Mesendoderm (in vitro differentiated cells): ENCODE measurements around the gene SMU1.

ENCODE experiments used
- DNase-seq: peaks from one replicate; pipeline ENCODE4 v3.0.0; 2013
- H2AK5ac ChIP-seq: 2 replicates; pipeline ENCODE4 v1.6.1; 2013; ENCODE audit warnings: low read length, inconsistent platforms
- H2BK120ac ChIP-seq: 2 replicates; pipeline ENCODE4 v1.6.1; 2013; ENCODE audit warnings: low read depth, mild to moderate bottlenecking, low read length, moderate library complexity, mixed read lengths
- H2BK15ac ChIP-seq: replicated peaks from 2 replicates; pipeline ENCODE4 v1.6.1; 2013; ENCODE audit warnings: low read depth, mild to moderate bottlenecking, moderate library complexity
- H2BK5ac ChIP-seq: 2 replicates; pipeline ENCODE4 v1.6.1; 2013; ENCODE audit warnings: low read length, inconsistent platforms
- H3K18ac ChIP-seq: 2 replicates; pipeline ENCODE4 v1.6.1; 2013; ENCODE audit warnings: mild to moderate bottlenecking, low read length, mixed read lengths
- H3K23ac ChIP-seq: one replicate; pipeline ENCODE4 v1.6.1; 2013; ENCODE audit warnings: low read length
- H3K27ac ChIP-seq: 2 replicates; pipeline ENCODE4 v1.5.1; 2013; ENCODE audit warnings: low read depth, mild to moderate bottlenecking, inconsistent platforms, low read length, moderate library complexity
- H3K27me3 ChIP-seq: 2 replicates; pipeline ENCODE4 v1.6.1; 2013; ENCODE audit warnings: low read length, control low read depth, mild to moderate bottlenecking, inconsistent platforms; ENCODE audit not compliant: insufficient read depth, poor library complexity
- H3K36me3 ChIP-seq: 2 replicates; pipeline ENCODE4 v1.6.1; 2013; ENCODE audit warnings: low read length, inconsistent platforms; ENCODE audit not compliant: control insufficient read depth, insufficient read depth
- H3K4ac ChIP-seq: one replicate; pipeline ENCODE4 v1.6.1; 2013; ENCODE audit warnings: low read depth, mild to moderate bottlenecking, low read length, moderate library complexity
- H3K4me1 ChIP-seq: 2 replicates; pipeline ENCODE4 v1.6.1; 2013; ENCODE audit warnings: low read depth, low read length, inconsistent platforms; ENCODE audit not compliant: control insufficient read depth
- H3K4me2 ChIP-seq: 2 replicates; pipeline ENCODE4 v1.6.1; 2013; ENCODE audit warnings: low read length
- H3K4me3 ChIP-seq: 2 replicates; pipeline ENCODE4 v1.5.1; 2013; ENCODE audit warnings: mild to moderate bottlenecking, low read length
- H3K56ac ChIP-seq: one replicate; pipeline ENCODE4 v1.6.1; 2013; ENCODE audit warnings: low read length
- H3K79me1 ChIP-seq: 2 replicates; pipeline ENCODE4 v1.6.1; 2013; ENCODE audit warnings: low read length, inconsistent platforms
- H3K79me2 ChIP-seq: 2 replicates; pipeline ENCODE4 v1.6.1; 2013; ENCODE audit warnings: mild to moderate bottlenecking, low read length; ENCODE audit not compliant: control insufficient read depth, insufficient read depth
- H3K9ac ChIP-seq: 2 replicates; pipeline ENCODE4 v1.6.1; 2013; ENCODE audit warnings: low read length, inconsistent platforms
- H4K5ac ChIP-seq: one replicate; pipeline ENCODE4 v1.6.1; 2013; ENCODE audit warnings: low read length
- H4K8ac ChIP-seq: one replicate; pipeline ENCODE4 v1.6.1; 2013; ENCODE audit warnings: low read depth, mild to moderate bottlenecking, control low read depth, low read length, moderate library complexity
- WGBS: extraction: QIAGEN DNeasy Blood & Tissue Kit; methylation state at CpG from one replicate; pipeline ENCODE4 v1.1.7; 2013; ENCODE audit warnings: low lambda C conversion rate, missing lambda C conversion rate; ENCODE audit not compliant: insufficient coverage; ENCODE audit errors: extremely low coverage; 5-methylcytosine and 5-hydroxymethylcytosine counted together

The SMU1 gene

GRCh38 chr9:33112094-33112493 lies 35.6 kb upstream of the SMU1 start:
- H3K36me3 ChIP-seq = no peaks in the 10 kb centered on the region
- H3K79me1 ChIP-seq = no peaks in the 10 kb centered on the region
- no peak overlapping the region for H4K5ac ChIP-seq
- H3K27ac ChIP-seq = no peak overlapping the region
- no peak overlapping the region for H3K4ac ChIP-seq
- no peak overlapping the region for H2BK5ac ChIP-seq
- H2BK15ac ChIP-seq = no peak overlapping the region
- no peaks in the 10 kb centered on the region for H3K27me3 ChIP-seq
- H3K79me2 ChIP-seq = no peaks in the 10 kb centered on the region
- H3K23ac ChIP-seq = no peak overlapping the region
- no peak for DNase-seq
- WGBS = no CpG with 5 or more reads among the region's 4 CpGs
- H3K4me1 ChIP-seq = peaks cover 5% of the 10 kb centered on the region
- peak overlapping the region; percentile 2 for H3K56ac ChIP-seq
- H2BK120ac ChIP-seq = no peak overlapping the region
- H3K18ac ChIP-seq = no peak overlapping the region
- H2AK5ac ChIP-seq = no peak overlapping the region
- no peak overlapping the region for H3K9ac ChIP-seq
- no peak overlapping the region for H4K8ac ChIP-seq
- no peak overlapping the region for H3K4me3 ChIP-seq
- H3K4me2 ChIP-seq = no peak overlapping the region

GRCh38 chr9:33111631-33112030 lies 35.2 kb upstream of the SMU1 start:
- Histone ChIP-seq H3K4me2 (no peak overlapping the region), H2AK5ac (no peak overlapping the region), H4K5ac (no peak overlapping the region), H2BK15ac (no peak overlapping the region), H2BK5ac (no peak overlapping the region), H3K79me2 (no peaks in the 10 kb centered on the region), H3K27ac (no peak overlapping the region), H3K36me3 (no peaks in the 10 kb centered on the region), H3K4ac (no peak overlapping the region), H3K23ac (no peak overlapping the region), H3K79me1 (no peaks in the 10 kb centered on the region), H3K27me3 (no peaks in the 10 kb centered on the region), H4K8ac (no peak overlapping the region), H3K18ac (no peak overlapping the region), H2BK120ac (no peak overlapping the region), H3K4me1 (peaks cover 8% of the 10 kb centered on the region), H3K56ac (no peak overlapping the region), H3K9ac (no peak overlapping the region), H3K4me3 (no peak overlapping the region)
- WGBS = no CpG with 5 or more reads among the region's 5 CpGs
- DNase-seq = no peak

GRCh38 chr9:33110686-33111085 lies 34.2 kb upstream of the SMU1 start:
- H3K4me1 ChIP-seq = peaks cover 8% of the 10 kb centered on the region
- no peaks in the 10 kb centered on the region for H3K27me3 ChIP-seq
- no peak for DNase-seq
- H3K36me3 ChIP-seq = no peaks in the 10 kb centered on the region
- H3K27ac ChIP-seq = no peak overlapping the region
- H3K9ac ChIP-seq = no peak overlapping the region
- H3K56ac ChIP-seq = no peak overlapping the region
- H3K79me2 ChIP-seq = no peaks in the 10 kb centered on the region
- no peak overlapping the region for H3K4me3 ChIP-seq
- H3K23ac ChIP-seq = no peak overlapping the region
- no peaks in the 10 kb centered on the region for H3K79me1 ChIP-seq
- no peak overlapping the region for H3K4ac ChIP-seq
- no peak overlapping the region for H2BK5ac ChIP-seq
- H2AK5ac ChIP-seq = no peak overlapping the region
- no peak overlapping the region for H4K8ac ChIP-seq
- no peak overlapping the region for H2BK120ac ChIP-seq
- H3K18ac ChIP-seq = no peak overlapping the region
- H3K4me2 ChIP-seq = no peak overlapping the region
- no CpG with 5 or more reads among the region's 5 CpGs for WGBS
- no peak overlapping the region for H4K5ac ChIP-seq
- H2BK15ac ChIP-seq = no peak overlapping the region

- Histone ChIP-seq H3K27ac (no peak overlapping the region), H3K4me3 (no peak overlapping the region), H3K4me1 (peaks cover 8% of the 10 kb centered on the region), H3K56ac (no peak overlapping the region), H3K9ac (no peak overlapping the region), H3K4me2 (no peak overlapping the region), H3K79me1 (no peaks in the 10 kb centered on the region), H3K4ac (no peak overlapping the region), H4K5ac (no peak overlapping the region), H4K8ac (no peak overlapping the region), H3K79me2 (no peaks in the 10 kb centered on the region), H3K36me3 (no peaks in the 10 kb centered on the region), H3K27me3 (no peaks in the 10 kb centered on the region), H2BK120ac (no peak overlapping the region), H2BK15ac (no peak overlapping the region), H3K23ac (no peak overlapping the region), H2BK5ac (no peak overlapping the region), H2AK5ac (no peak overlapping the region), H3K18ac (no peak overlapping the region)
- WGBS = no CpG with 5 or more reads among the region's 1 CpG
- no peak for DNase-seq
These were observed 33.5 kb upstream of the SMU1 start for GRCh38 chr9:33109850-33110595.

GRCh38 chr9:33109097-33109496 lies 32.6 kb upstream of the SMU1 start:
- H3K56ac ChIP-seq = no peak overlapping the region
- no peak overlapping the region for H4K5ac ChIP-seq
- H3K4me3 ChIP-seq = no peak overlapping the region
- no peak overlapping the region for H3K4me2 ChIP-seq
- no peak overlapping the region for H4K8ac ChIP-seq
- H3K9ac ChIP-seq = no peak overlapping the region
- no peak overlapping the region for H2BK15ac ChIP-seq
- no peaks in the 10 kb centered on the region for H3K79me2 ChIP-seq
- WGBS = no CpG with 5 or more reads among the region's 3 CpGs
- no peak for DNase-seq
- H3K23ac ChIP-seq = no peak overlapping the region
- H3K27ac ChIP-seq = no peak overlapping the region
- no peak overlapping the region for H2BK120ac ChIP-seq
- H3K36me3 ChIP-seq = no peaks in the 10 kb centered on the region
- no peak overlapping the region for H2BK5ac ChIP-seq
- no peak overlapping the region for H2AK5ac ChIP-seq
- H3K4me1 ChIP-seq = peaks cover 8% of the 10 kb centered on the region
- no peaks in the 10 kb centered on the region for H3K79me1 ChIP-seq
- H3K18ac ChIP-seq = no peak overlapping the region
- H3K27me3 ChIP-seq = no peaks in the 10 kb centered on the region
- H3K4ac ChIP-seq = no peak overlapping the region

- no peak overlapping the region for H3K4ac ChIP-seq
- H3K4me1 ChIP-seq = peaks cover 8% of the 10 kb centered on the region
- no peaks in the 10 kb centered on the region for H3K79me1 ChIP-seq
- H3K4me2 ChIP-seq = no peak overlapping the region
- H3K23ac ChIP-seq = no peak overlapping the region
- DNase-seq = no peak
- no peak overlapping the region for H2BK15ac ChIP-seq
- no peak overlapping the region for H4K8ac ChIP-seq
- no peak overlapping the region for H3K56ac ChIP-seq
- no peak overlapping the region for H2BK5ac ChIP-seq
- no peaks in the 10 kb centered on the region for H3K79me2 ChIP-seq
- no peak overlapping the region for H3K27ac ChIP-seq
- WGBS = no CpG with 5 or more reads among the region's 3 CpGs
- no peak overlapping the region for H3K4me3 ChIP-seq
- no peak overlapping the region for H3K9ac ChIP-seq
- H2AK5ac ChIP-seq = no peak overlapping the region
- no peaks in the 10 kb centered on the region for H3K36me3 ChIP-seq
- H3K18ac ChIP-seq = no peak overlapping the region
- H3K27me3 ChIP-seq = no peaks in the 10 kb centered on the region
- H4K5ac ChIP-seq = no peak overlapping the region
- no peak overlapping the region for H2BK120ac ChIP-seq
These were observed 32.0 kb upstream of the SMU1 start for GRCh38 chr9:33108472-33108871.
